ENCODE results near the gene NNT.

NNT gene

GRCh38 chr5:43627028-43627427, 24.0 kb downstream of the NNT start:
- TF ChIP-seq ZNF274 (IDR thresholded peaks at IDR 0.05; ENCODE audit: low read depth, low read length): no peak
- no peak overlapping the region for H3K4me3 ChIP-seq (ENCODE audit: low read length)

- H3K4me3 ChIP-seq (ENCODE audit: low read length): no peak overlapping the region
- no peak for TF ChIP-seq ZNF274 (IDR thresholded peaks at IDR 0.05; ENCODE audit: low read depth, low read length)
Measured at GRCh38 chr5:43631182-43631910, 28.4 kb downstream of the NNT start.

DNA sequence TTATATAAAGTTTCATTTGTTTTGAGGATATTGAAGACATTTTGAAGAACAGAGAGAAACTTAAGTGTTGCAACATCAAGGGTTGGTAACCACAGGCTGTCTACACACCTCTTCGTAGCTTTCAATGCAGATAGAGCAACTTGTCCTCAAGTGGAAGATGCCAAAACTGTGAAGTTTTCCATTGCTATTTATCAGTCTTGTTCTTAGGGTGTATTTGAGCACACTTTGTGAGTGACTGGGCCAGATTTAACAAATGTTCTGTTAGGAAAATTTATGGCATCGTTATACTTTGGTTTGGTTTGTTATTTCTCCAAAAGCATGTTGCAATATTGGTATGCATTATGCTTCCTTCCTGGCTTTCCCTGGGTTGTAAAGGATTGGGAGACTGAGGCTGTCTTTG, 31.6 kb downstream of the NNT start:
- TF ChIP-seq ZNF274 (IDR thresholded peaks at IDR 0.05; ENCODE audit: low read depth, low read length): no peak
- H3K4me3 ChIP-seq (ENCODE audit: low read length): no peak overlapping the region

GRCh38 chr5:43635374-43635773, 32.4 kb downstream of the NNT start:
- H3K4me3 ChIP-seq (ENCODE audit: low read length): no peak overlapping the region
- TF ChIP-seq ZNF274 (IDR thresholded peaks at IDR 0.05; ENCODE audit: low read depth, low read length): no peak

DNA sequence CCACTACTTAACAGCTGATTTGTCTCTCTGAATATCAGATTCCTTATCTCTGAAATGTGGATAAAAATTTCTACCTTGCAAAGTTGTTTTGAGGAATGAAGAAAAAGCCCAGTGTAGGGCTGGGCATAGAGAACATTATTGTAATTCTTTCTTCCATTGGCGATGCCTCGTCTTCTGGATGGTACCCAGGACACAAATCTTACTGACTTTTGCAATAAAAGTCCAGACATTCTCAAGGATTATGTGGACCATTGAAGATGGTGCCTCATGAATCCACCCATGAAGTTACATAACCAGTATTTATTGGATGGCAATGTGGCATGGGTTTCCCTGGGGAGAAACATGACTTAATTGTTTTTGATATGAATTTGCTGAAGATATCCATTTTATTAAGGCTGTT, 33.1 kb downstream of the NNT start:
- H3K4me3 ChIP-seq (ENCODE audit: low read length): no peak overlapping the region
- no peak for TF ChIP-seq ZNF274 (IDR thresholded peaks at IDR 0.05; ENCODE audit: low read depth, low read length)

DNA sequence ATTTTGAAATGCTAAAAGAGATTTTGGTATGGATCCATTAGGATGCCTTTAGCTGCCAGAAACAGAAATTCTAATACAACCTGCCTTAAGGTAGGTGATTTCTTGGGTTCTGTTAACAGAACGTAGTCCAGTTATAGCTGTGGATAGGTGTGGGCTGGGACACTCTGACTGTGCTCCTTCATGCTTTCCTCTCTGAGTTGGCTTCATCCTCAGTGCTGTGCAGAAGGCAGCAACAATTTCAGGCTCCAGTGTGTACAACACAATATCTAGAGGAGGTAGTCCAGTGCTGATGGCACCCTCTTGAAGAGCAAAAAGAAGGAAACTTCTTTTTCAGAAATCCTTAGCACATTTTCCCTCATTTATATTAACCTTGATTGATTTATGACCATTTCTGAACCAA, 34.4 kb downstream of the NNT start:
- no peak for TF ChIP-seq ZNF274 (IDR thresholded peaks at IDR 0.05; ENCODE audit: low read depth, low read length)
- H3K4me3 ChIP-seq (ENCODE audit: low read length): no peak overlapping the region

- no peak overlapping the region for H3K4me3 ChIP-seq (ENCODE audit: low read length)
- TF ChIP-seq ZNF274 (IDR thresholded peaks at IDR 0.05; ENCODE audit: low read depth, low read length): no peak
Measured at GRCh38 chr5:43638107-43638506, 35.1 kb downstream of the NNT start.

DNA sequence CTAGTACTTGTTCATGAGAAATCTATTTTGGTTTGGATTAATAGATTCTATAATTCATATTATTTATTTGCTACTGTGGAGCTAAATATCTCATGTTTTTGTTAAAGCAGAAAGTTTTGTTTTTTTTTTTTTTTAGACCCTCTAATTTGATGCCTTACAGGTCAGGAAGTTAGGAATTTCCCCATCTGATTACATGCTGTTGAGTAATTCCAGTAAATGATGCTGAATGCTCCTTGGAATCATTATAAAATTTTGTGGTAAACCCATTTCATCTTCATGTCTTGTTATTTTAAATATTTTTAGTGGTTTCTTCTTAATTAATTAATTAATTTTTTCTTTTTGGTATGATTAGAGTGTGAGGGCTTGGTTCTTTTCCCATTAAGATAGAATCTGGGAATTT, 35.6 kb downstream of the NNT start:
- no peak for TF ChIP-seq ZNF274 (IDR thresholded peaks at IDR 0.05; ENCODE audit: low read depth, low read length)
- H3K4me3 ChIP-seq (ENCODE audit: low read length): no peak overlapping the region

DNA sequence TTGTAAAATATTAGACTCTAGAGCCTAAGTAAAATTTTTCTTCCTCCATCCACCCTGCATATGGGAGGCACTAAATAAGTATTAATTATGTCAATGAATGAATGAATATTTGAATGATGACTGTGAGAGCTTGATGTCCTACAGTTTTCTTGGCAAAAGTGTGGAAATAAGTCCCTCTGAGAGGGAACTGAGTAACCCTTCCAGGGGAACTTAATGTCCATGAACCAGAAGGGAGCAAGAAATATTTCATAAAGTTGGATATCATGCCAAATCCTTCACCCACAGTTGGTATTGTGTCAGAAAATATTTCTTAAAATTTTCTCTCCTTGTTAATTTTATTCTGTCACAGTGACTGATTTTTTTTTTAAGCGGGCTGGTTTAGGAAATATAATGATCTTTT, 36.6 kb downstream of the NNT start:
- no peak overlapping the region for H3K4me3 ChIP-seq (ENCODE audit: low read length)
- TF ChIP-seq ZNF274 (IDR thresholded peaks at IDR 0.05; ENCODE audit: low read depth, low read length): no peak

GRCh38 chr5:43642428-43642827, 39.4 kb downstream of the NNT start:
- TF ChIP-seq ZNF274 (IDR thresholded peaks at IDR 0.05; ENCODE audit: low read depth, low read length): no peak
- H3K4me3 ChIP-seq (ENCODE audit: low read length): no peak overlapping the region

- TF ChIP-seq ZNF274 (IDR thresholded peaks at IDR 0.05; ENCODE audit: low read depth, low read length): no peak
- no peak overlapping the region for H3K4me3 ChIP-seq (ENCODE audit: low read length)
Measured at GRCh38 chr5:43643327-43643726, 40.3 kb downstream of the NNT start.

DNA sequence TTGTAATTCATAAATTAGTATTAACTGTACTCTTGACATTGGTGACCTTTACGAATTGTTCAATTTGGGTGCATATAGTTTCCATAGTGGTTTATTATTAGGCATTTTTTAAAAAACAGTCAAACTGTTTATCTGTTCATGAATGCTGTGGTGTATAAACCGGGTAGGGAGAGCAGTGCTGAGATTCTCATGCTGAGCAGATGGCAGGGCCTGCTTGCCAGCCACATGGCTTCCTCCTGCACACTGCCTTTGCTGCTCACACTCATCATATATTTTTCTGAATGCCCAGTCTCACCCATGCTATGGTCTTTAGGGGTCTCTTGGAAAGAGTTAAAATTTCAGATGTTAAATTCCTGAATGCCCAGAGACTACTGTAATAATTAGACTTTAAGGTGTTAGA, 40.8 kb downstream of the NNT start:
- no peak for TF ChIP-seq ZNF274 (IDR thresholded peaks at IDR 0.05; ENCODE audit: low read depth, low read length)
- H3K4me3 ChIP-seq (ENCODE audit: low read length): no peak overlapping the region

- H3K4me3 ChIP-seq (ENCODE audit: low read length): no peak overlapping the region
- TF ChIP-seq ZNF274 (IDR thresholded peaks at IDR 0.05; ENCODE audit: low read depth, low read length): no peak
Measured at GRCh38 chr5:43646992-43647391, 44.0 kb downstream of the NNT start.

DNA sequence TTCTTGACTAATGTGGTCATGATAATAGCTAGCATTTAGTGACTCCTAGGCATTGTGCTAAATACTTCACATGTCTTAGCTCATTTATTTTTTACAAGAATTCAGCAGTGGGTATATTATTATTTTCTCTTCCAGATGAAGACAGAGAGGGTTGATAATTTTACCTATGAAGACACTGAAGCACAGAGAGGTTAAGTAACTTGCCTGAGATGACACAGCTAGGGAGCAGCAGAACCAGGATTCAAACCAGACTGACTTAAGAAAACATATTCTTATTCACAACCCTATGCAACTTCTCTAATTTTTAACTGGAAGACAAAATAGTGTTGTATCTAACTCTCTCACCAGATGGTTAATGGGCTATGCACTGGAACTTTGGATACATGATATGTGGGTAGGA, 44.8 kb downstream of the NNT start:
- TF ChIP-seq ZNF274 (IDR thresholded peaks at IDR 0.05; ENCODE audit: low read depth, low read length): no peak
- no peak overlapping the region for H3K4me3 ChIP-seq (ENCODE audit: low read length)

DNA sequence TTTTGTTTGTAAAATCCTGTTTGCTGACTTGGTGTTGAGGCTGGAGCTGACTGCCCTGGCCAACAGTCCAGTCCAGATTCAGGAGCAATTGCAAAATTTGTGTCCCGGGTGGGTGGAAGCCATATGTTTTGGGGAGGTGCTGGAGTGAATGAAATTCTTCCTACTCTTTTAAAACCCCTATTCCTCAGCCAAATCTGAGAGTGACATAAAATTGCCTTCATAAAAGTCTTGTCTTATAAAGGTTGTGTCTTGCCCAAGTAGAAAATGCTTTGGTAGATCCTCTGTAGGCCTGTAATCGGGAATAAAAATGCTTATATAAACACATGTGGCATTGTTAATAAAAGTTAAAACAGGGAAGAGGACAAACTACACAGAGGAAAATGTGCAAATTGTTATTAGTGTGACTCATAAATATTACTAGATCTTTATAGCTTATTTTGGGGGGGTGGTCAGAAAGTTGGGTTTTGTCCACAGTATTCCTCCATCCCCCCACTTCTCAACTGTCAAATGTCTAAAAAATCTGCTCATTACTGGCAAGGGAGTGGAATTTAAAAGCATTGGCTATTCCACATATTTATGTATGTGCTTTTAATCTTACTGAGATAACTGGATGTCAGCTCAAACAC, 45.6 kb downstream of the NNT start:
- TF ChIP-seq ZNF274 (IDR thresholded peaks at IDR 0.05; ENCODE audit: low read depth, low read length): no peak

DNA sequence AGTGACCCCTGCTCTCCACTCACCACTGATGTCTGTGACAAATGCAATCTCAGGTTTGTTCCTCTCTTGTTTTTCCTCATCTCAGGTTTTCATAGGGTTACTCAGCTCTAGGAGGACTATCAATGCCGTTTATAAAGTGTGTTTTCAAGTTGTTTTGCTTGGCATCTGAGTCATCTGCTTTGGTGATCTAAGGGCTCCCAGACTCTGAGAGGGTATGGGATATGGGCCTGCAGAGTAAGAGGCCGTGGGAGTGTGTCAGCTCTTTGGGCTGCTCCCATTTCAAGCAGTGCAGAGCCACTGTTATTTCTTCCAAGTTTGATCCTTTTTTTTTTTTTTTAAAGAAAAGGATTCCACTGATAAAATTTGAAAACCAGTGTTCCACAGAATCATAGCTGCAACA, 46.3 kb downstream of the NNT start:
- no peak for TF ChIP-seq ZNF274 (IDR thresholded peaks at IDR 0.05; ENCODE audit: low read depth, low read length)

More for the DNA sequence above, 45.6 kb downstream of the NNT start:
- H3K4me3 ChIP-seq (ENCODE audit: low read length): no peak overlapping the region

More for the DNA sequence above, 46.3 kb downstream of the NNT start:
- H3K4me3 ChIP-seq (ENCODE audit: low read length): no peak overlapping the region
